Lower lobe of right lung (tissue), 2 donors: ENCODE measurements around the gene FARS2. TPM values are rescaled to one million over a fixed set of nuclear protein-coding genes. Genes with fewer than 3 reads are reported as not detected.

Experiments
- ATAC-seq, 2 donors: fragments of 200-7000 bp; cut with Tn5 transposase; one replicate each; pipeline ENCODE4 v1.9.1; 2020 to 2022; ENCODE audit warnings: mild to moderate bottlenecking in 2 of 2, moderate library complexity in 2 of 2
- DNase-seq: peaks from one replicate; pipeline ENCODE4 v3.0.0-alpha.2; 2020
- H3K27ac ChIP-seq: fragments of 200-600 bp; one replicate; pipeline ENCODE4 v1.8.0; 2022
- H3K27me3 ChIP-seq: fragments of 200-600 bp; one replicate; pipeline ENCODE4 v1.8.0; 2022; ENCODE audit warnings: low read depth
- H3K36me3 ChIP-seq: fragments of 200-600 bp; one replicate; pipeline ENCODE4 v1.8.0; 2022; ENCODE audit warnings: mild to moderate bottlenecking
- H3K4me1 ChIP-seq: fragments of 200-600 bp; one replicate; pipeline ENCODE4 v1.8.0; 2022
- H3K4me3 ChIP-seq: fragments of 200-600 bp; one replicate; pipeline ENCODE4 v1.8.0; 2022; ENCODE audit warnings: mild to moderate bottlenecking
- H3K9me3 ChIP-seq: fragments of 200-600 bp; one replicate; pipeline ENCODE4 v1.8.0; 2022
- intact Hi-C: fragments of 100-400 bp; cut with DNase I; formaldehyde crosslinking; loops from one replicate; pipeline ENCODE4 v1.11.0; 2022
- total RNA-seq: library from RNA; stranded (reverse); fragmentation: NEBNext Ultra II Directional; extraction: Animal tissue kit (Norgen Biotek cat#: 25700); gene quantifications from one replicate; pipeline ENCODE4 v1.2.1, GENCODE V29; 2021
- TF ChIP-seq, protein P1 (sequence below): fragments of 200-600 bp; IDR thresholded peaks from one replicate; pipeline ENCODE4 v1.8.0; 2022; ENCODE audit warnings: antibody characterized with exemption, mild to moderate bottlenecking
- donor health status: DM: no; HTN: yes; CAD: no; lungs with severe emphysema.

FARS2 gene
- total RNA-seq, 1 donor from 2014 or later, result 17.0 TPM

DNA sequence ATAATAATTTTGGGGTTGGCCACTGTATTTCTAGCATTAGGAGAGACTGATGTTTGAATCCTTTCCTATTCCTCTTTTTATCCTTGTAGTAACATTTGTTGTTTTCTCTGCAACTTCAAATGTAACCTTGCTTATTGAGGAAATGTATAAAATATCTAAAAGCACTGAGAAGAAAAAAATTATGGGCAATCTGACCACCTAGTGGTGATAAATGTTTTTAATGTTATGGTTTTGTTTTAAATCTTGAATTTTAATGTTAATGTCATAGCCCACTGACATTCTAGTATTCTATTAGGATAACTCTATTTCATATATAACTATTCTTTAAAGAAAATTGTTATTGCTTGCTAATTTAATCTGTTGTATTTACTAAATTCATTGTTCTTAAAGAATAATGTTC lies 134.4 kb downstream of the FARS2 start:
- Histone ChIP-seq H3K9me3 (no peaks in the 10 kb centered on the region), H3K36me3 (no peaks in the 10 kb centered on the region), H3K4me3 (no peak overlapping the region), H3K27me3 (no peaks in the 10 kb centered on the region), H3K27ac (no peak overlapping the region), H3K4me1 (no peaks in the 10 kb centered on the region)
- ATAC-seq (no peak), DNase-seq (no peak)
- TF ChIP-seq, protein P1, sequence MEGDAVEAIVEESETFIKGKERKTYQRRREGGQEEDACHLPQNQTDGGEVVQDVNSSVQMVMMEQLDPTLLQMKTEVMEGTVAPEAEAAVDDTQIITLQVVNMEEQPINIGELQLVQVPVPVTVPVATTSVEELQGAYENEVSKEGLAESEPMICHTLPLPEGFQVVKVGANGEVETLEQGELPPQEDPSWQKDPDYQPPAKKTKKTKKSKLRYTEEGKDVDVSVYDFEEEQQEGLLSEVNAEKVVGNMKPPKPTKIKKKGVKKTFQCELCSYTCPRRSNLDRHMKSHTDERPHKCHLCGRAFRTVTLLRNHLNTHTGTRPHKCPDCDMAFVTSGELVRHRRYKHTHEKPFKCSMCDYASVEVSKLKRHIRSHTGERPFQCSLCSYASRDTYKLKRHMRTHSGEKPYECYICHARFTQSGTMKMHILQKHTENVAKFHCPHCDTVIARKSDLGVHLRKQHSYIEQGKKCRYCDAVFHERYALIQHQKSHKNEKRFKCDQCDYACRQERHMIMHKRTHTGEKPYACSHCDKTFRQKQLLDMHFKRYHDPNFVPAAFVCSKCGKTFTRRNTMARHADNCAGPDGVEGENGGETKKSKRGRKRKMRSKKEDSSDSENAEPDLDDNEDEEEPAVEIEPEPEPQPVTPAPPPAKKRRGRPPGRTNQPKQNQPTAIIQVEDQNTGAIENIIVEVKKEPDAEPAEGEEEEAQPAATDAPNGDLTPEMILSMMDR, result no peak
- intact Hi-C loops, result no loop called here

DNA sequence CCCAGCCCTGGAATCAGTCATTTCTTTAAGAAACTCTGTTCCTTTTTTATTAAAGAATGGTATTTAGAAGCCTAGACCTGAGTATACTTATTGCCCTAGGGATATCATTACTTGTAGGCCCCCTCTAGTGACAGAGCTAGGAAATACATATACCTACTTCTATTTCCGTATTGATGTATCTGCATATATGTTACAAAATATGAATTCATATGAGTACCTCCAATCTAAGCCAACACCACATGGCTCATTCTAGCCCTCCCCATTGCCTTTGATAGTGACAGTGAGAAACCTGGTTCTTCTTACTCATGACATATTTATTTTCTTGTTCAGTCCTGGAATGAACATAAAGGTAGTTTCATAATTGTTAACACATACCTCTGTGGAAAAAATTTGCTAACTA lies 137.2 kb downstream of the FARS2 start:
- ATAC-seq, result peak in 1 of 2 donors; percentile 53
- no peak for DNase-seq
- Histone ChIP-seq H3K4me3 (no peak overlapping the region), H3K27me3 (no peaks in the 10 kb centered on the region), H3K9me3 (no peaks in the 10 kb centered on the region), H3K36me3 (no peaks in the 10 kb centered on the region), H3K27ac (no peak overlapping the region), H3K4me1 (no peaks in the 10 kb centered on the region)
- intact Hi-C loops, result no loop called here
- TF ChIP-seq, protein P1, result peak; percentile 48

DNA sequence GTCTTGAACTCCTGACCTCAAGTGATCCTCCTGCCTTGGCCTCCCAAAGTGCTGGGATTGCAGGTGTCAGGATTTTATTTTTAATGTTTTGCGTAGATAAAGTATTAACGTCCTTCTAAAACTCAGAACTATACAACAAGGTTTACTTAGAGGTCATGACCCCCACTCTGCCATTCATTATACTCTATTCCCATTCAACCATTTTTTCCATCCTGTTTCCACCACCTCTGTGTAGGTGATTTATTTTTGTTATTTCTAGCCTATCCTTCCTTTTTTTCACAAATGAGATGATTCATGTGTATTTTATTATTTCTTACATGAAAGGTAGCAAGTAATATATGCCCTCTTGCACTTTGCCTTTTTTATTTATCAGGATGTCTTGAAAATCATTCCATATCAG lies 138.1 kb downstream of the FARS2 start:
- no peak for ATAC-seq
- Histone ChIP-seq H3K27ac (no peak overlapping the region), H3K36me3 (no peaks in the 10 kb centered on the region), H3K9me3 (no peaks in the 10 kb centered on the region), H3K4me3 (no peak overlapping the region), H3K27me3 (no peaks in the 10 kb centered on the region), H3K4me1 (no peaks in the 10 kb centered on the region)
- no peak for DNase-seq
- TF ChIP-seq, protein P1, result no peak
- intact Hi-C loops, result no loop called here

DNA sequence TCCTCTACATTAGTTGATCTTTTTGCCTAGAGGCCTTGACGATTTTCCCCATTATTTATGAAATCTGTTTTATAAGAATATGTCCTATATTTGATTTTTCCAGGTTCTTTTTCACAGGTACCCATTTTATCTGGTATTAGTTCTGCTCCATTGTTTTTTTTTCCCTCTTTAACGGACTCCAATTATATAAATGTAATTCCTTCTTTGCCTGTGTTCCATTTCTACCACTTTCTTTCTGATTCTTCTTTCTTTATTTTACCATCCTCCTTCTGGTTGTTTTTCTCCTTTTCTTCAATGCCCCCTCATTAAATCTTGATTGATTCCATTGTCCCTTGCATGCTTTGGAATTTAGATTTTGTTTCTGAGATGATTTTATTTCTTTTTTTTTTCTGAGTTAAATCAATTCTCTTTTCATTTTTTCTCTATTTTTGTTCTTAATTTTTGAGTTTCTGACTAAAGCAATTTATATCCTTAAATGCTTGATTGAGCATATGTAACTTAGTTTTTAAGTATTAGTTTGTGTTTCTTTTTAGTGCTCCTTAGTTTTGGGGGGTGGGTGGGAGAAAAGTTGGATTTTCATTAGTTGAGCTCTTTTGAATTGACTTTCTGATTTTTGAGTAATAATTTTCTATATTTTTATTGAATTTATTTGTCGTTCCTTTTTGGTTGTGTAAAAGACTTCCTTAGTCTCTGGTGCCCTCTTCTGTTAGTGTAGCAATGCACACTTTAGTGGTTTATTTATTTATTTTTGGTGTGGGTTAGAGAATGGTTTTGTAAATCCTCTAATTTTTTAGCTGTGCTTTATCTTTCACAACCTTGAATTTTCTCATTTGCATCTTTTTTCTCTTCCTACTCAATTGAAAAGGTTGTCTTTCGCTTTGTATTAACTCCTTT lies 140.8 kb downstream of the FARS2 start:
- H3K27ac ChIP-seq, result no peak overlapping the region
- no peaks in the 10 kb centered on the region for H3K36me3 ChIP-seq
- DNase-seq, result no peak
- no peak overlapping the region for H3K4me3 ChIP-seq
- H3K9me3 ChIP-seq, result no peaks in the 10 kb centered on the region
- no peaks in the 10 kb centered on the region for H3K4me1 ChIP-seq
- TF ChIP-seq, protein P1, result peak; percentile 37
- no peaks in the 10 kb centered on the region for H3K27me3 ChIP-seq
- intact Hi-C loops, result loop anchor here (10.0 kb wide), 1 partner anchor 257 kb away; no protein-coding TSS in a partner anchor
- ATAC-seq, result no peak

DNA sequence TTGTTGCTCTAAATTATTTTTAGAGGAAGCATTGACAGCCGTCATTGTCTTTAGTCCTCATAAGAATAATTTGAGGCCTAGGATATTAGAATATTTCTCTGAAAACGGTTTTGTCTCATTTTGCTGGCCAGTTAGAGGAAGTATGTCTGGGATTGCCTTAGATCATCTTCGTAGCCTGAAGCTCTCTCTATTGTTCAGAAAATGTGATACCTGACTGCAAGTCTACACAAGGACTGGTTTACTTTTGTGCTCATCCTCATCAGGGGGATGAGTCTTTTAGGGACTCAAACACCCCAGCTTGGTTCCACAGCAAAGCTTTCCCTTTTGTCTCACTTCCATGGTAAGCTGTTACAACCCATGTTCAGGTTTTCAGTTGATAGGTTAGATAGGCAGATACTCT lies 141.8 kb downstream of the FARS2 start:
- TF ChIP-seq, protein P1, result no peak
- no peak for DNase-seq
- Histone ChIP-seq H3K4me3 (no peak overlapping the region), H3K27me3 (no peaks in the 10 kb centered on the region), H3K4me1 (no peaks in the 10 kb centered on the region), H3K27ac (no peak overlapping the region), H3K36me3 (no peaks in the 10 kb centered on the region), H3K9me3 (no peaks in the 10 kb centered on the region)
- no peak for ATAC-seq
- intact Hi-C loops, result loop anchor here (10.0 kb wide), 1 partner anchor 258 kb away; no protein-coding TSS in a partner anchor
